Neutrophil (primary cell): ENCODE results near the gene BAIAP2L2.

Experiments used
- H3K27ac ChIP-seq: fragments of 200-600 bp; sonication (generic); 2 replicates; pipeline ENCODE4 v1.5.1; 2016; ENCODE audit warnings: mild to moderate bottlenecking, moderate library complexity
- H3K27me3 ChIP-seq: fragments of 200-600 bp; sonication (generic); 2 replicates; pipeline ENCODE4 v1.6.0; 2016; ENCODE audit warnings: mild to moderate bottlenecking
- H3K36me3 ChIP-seq: fragments of 200-600 bp; sonication (generic); 2 replicates; pipeline ENCODE4 v1.5.1; 2017
- H3K4me1 ChIP-seq, 2 experiments: fragments of 200-600 bp in 1 of 2; sonication (generic) in 1 of 2; 1 replicate in 1 of 2; 2 replicates in 1 of 2; pipeline versions ENCODE4 v1.5.1 to v1.6.1; 2013 to 2016; ENCODE audit warnings: low read depth in 1 of 2, low read length in 1 of 2, mild to moderate bottlenecking in 1 of 2, moderate library complexity in 1 of 2; ENCODE audit not compliant: control insufficient read depth in 1 of 2, insufficient read depth in 1 of 2
- H3K4me3 ChIP-seq, 2 experiments: fragments of 200-600 bp in 1 of 2; sonication (generic) in 1 of 2; 1 replicate in 1 of 2; 2 replicates in 1 of 2; pipeline ENCODE4 v1.5.1; 2013 to 2016; ENCODE audit warnings: low read depth in 1 of 2, low read length in 1 of 2, mild to moderate bottlenecking in 1 of 2, moderate library complexity in 1 of 2
- H3K9me3 ChIP-seq: fragments of 200-600 bp; sonication (generic); 2 replicates; pipeline ENCODE4 v1.5.1; 2016
- TF ChIP-seq, protein P1 (sequence below): fragments of 200-600 bp; sonication (generic); IDR thresholded peaks from 2 replicates; pipeline ENCODE4 v1.5.1; 2016; ENCODE audit warnings: antibody characterized with exemption

Gene BAIAP2L2

DNA sequence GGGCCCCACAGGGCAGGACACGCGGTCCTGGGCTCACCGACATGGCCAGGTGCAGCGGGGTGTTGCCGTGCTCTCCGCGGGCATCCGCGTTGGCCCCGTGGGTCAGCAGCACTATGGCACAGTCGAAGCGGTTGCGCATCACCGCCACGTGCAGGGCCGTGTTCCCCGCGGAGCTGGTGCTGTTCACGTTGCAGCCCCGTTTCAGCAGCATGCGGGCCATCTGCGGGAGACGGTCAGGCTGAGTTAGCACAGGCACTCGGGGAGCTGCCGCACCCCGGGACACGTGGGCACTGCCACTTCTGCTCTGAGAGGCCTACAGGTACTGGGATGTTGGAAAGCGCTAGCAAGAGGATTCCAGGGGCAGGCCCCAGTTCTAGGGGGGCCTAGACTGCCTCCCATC lies 22.3 kb upstream of the BAIAP2L2 start:
- Histone ChIP-seq H3K4me3 (no peak overlapping the region), H3K36me3 (peaks cover 30% of the 10 kb centered on the region), H3K9me3 (no peaks in the 10 kb centered on the region), H3K27me3 (no peaks in the 10 kb centered on the region), H3K4me1 (no peaks in the 10 kb centered on the region), H3K27ac (no peak overlapping the region)
- TF ChIP-seq, protein P1, sequence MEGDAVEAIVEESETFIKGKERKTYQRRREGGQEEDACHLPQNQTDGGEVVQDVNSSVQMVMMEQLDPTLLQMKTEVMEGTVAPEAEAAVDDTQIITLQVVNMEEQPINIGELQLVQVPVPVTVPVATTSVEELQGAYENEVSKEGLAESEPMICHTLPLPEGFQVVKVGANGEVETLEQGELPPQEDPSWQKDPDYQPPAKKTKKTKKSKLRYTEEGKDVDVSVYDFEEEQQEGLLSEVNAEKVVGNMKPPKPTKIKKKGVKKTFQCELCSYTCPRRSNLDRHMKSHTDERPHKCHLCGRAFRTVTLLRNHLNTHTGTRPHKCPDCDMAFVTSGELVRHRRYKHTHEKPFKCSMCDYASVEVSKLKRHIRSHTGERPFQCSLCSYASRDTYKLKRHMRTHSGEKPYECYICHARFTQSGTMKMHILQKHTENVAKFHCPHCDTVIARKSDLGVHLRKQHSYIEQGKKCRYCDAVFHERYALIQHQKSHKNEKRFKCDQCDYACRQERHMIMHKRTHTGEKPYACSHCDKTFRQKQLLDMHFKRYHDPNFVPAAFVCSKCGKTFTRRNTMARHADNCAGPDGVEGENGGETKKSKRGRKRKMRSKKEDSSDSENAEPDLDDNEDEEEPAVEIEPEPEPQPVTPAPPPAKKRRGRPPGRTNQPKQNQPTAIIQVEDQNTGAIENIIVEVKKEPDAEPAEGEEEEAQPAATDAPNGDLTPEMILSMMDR: no peak

DNA sequence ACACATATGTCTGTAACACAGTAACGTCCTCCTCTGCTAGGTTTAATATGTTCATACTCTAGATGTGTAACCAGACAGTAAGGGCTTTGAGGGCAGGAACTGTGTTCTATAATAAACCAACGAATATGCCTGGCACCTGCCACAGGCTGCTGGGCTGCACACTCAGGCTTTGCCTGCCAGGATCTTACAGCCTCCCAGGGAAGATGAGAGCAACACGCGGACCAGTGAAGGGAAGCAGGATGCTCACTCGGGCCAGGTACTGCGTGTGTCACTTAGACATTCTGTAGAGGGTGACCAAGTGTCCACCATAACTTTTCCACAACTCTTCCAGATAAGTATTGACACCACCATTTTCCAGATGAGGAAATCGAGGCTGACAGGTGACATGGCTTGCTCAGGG lies 21.7 kb upstream of the BAIAP2L2 start:
- H3K27ac ChIP-seq: no peak overlapping the region
- TF ChIP-seq, protein P1: no peak
- no peak overlapping the region for H3K4me3 ChIP-seq
- no peaks in the 10 kb centered on the region for H3K9me3 ChIP-seq
- H3K4me1 ChIP-seq: no peaks in the 10 kb centered on the region
- peaks cover 30% of the 10 kb centered on the region for H3K36me3 ChIP-seq
- H3K27me3 ChIP-seq: no peaks in the 10 kb centered on the region

DNA sequence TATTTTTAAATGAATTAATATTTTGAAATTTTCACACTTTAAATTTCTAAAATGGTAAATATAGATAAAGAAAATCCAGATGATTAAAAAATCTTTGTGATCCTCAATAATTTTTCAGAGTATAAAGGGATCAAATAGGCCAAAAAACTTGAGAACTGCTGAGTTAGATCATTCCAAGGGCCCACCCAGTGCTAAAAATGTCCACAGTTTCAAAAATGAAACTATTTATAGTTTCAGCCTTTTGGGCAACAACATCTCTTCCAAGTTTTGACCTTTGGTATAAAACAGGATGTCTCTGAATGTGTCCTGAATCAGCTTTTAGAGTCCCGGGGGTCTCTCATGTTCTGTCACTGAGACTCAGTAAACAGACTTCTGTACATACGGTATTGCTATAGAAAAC lies 20.9 kb upstream of the BAIAP2L2 start:
- peaks cover 30% of the 10 kb centered on the region for H3K36me3 ChIP-seq
- H3K27ac ChIP-seq: no peak overlapping the region
- H3K4me1 ChIP-seq: no peaks in the 10 kb centered on the region
- no peaks in the 10 kb centered on the region for H3K27me3 ChIP-seq
- TF ChIP-seq, protein P1: no peak
- H3K4me3 ChIP-seq: no peak overlapping the region
- H3K9me3 ChIP-seq: no peaks in the 10 kb centered on the region

DNA sequence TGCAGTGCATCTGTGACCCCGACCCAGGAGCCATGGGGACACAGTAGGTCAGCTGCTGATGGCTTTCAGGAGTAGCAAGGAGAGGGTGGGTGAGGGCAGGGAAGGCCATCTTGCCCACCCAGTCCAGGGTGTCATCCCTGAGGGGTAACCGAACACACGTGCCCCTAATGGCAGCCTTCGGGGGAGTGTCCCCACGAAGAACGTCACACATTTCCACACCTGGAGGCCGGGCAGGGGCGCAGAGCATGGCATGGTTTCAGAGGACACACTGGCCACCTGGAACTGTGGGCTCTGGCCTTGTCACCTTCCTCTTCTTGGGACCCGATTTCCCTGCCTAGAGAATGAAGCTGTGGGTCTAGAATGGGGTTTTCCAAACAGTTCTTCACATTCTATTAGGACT lies 19.4 kb upstream of the BAIAP2L2 start:
- Histone ChIP-seq H3K27ac (no peak overlapping the region), H3K36me3 (peaks cover 40% of the 10 kb centered on the region), H3K4me1 (no peaks in the 10 kb centered on the region), H3K9me3 (no peaks in the 10 kb centered on the region), H3K4me3 (no peak overlapping the region), H3K27me3 (no peaks in the 10 kb centered on the region)
- TF ChIP-seq, protein P1: no peak

DNA sequence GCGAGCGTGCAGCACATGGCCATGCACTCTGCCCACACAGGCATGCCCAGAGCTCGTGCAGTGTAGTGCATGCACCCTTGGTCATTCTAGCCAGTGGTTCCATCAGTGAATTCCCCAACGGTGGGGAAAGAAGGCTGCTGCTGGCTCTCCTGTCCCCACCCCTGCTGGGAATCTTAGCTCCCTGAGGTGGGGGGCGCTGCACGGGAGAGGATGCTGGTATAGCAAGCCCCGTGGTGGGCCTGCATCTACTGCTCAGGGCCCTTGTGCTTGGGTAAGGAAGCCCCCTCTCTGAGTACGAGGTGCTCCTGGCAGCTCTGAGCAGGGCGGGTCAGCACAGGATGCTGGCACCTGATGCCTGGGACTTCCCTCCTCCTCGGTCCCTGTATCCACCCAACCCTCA lies 18.5 kb upstream of the BAIAP2L2 start:
- no peak overlapping the region for H3K27ac ChIP-seq
- H3K36me3 ChIP-seq: peaks cover 36% of the 10 kb centered on the region
- H3K4me3 ChIP-seq: no peak overlapping the region

More for the DNA sequence above, 18.5 kb upstream of the BAIAP2L2 start:
- Histone ChIP-seq H3K27me3 (no peaks in the 10 kb centered on the region), H3K4me1 (no peaks in the 10 kb centered on the region), H3K9me3 (no peaks in the 10 kb centered on the region)
- TF ChIP-seq, protein P1: no peak
